Naive B cell (primary cell): Measurements from ENCODE around the gene C16orf89. TPM values are rescaled to one million over a fixed set of nuclear protein-coding genes. Genes with fewer than 3 reads are reported as not detected.
A peak's percentile ranks its signal among the peaks of the same experiment; 100 is the strongest.
"Not testable (repeated sequence)": the region's sequence is repeated elsewhere in the genome, so short reads cannot be mapped to it uniquely, and the experiment has no call there.

Source experiments
- ATAC-seq, 2 donors: fragments of 150-1000 bp; cut with Tn5 transposase; 2 replicates each; pipeline ENCODE4 v1.10.0; 2021; ENCODE audit warnings: low read depth in 2 of 2, mild to moderate bottlenecking in 2 of 2, moderate library complexity in 2 of 2
- DNase-seq: peaks from one replicate; pipeline ENCODE4 v3.0.0; 2022
- H3K27ac Mint-ChIP-seq, 6 donors: one replicate each; pipeline ENCODE4 v1.8.0; 2020 to 2022; ENCODE audit warnings: mild to moderate bottlenecking in 6 of 6, mixed read lengths in 6 of 6, moderate library complexity in 5 of 6, inconsistent platforms in 2 of 6
- H3K27me3 Mint-ChIP-seq, 3 donors: one replicate each; pipeline ENCODE4 v1.8.0; 2021 to 2022; ENCODE audit warnings: mixed read lengths in 3 of 3, mild to moderate bottlenecking in 1 of 3
- H3K36me3 Mint-ChIP-seq, 2 donors: one replicate each; pipeline ENCODE4 v1.8.0; 2020 to 2022; ENCODE audit warnings: mixed read lengths in 2 of 2, inconsistent platforms in 1 of 2, mild to moderate bottlenecking in 1 of 2
- H3K4me1 Mint-ChIP-seq, 3 donors: one replicate each; pipeline ENCODE4 v1.8.0; 2020 to 2022; ENCODE audit warnings: mixed read lengths in 3 of 3, inconsistent platforms in 1 of 3, mild to moderate bottlenecking in 1 of 3, moderate library complexity in 1 of 3
- H3K4me3 Mint-ChIP-seq, 8 donors: one replicate each; pipeline ENCODE4 v1.8.0; 2020 to 2022; ENCODE audit warnings: mild to moderate bottlenecking in 8 of 8, mixed read lengths in 8 of 8, moderate library complexity in 8 of 8, inconsistent platforms in 2 of 8
- H3K9me3 Mint-ChIP-seq, 7 donors: one replicate each; pipeline ENCODE4 v1.8.0; 2020 to 2022; ENCODE audit warnings: mixed read lengths in 7 of 7, mild to moderate bottlenecking in 5 of 7, inconsistent platforms in 2 of 7, moderate library complexity in 1 of 7
- polyA plus RNA-seq, 6 donors: library from polyadenylated mRNA; unstranded; fragments of 300-500 nt; fragmentation: Illumina TruSeq; gene quantifications; one replicate each; pipeline ENCODE4 v1.2.3, GENCODE V29; 2021; ENCODE audit warnings: low read depth in 6 of 6

Gene C16orf89
- polyA plus RNA-seq, 6 donors from 2014 or later = not detected

DNA sequence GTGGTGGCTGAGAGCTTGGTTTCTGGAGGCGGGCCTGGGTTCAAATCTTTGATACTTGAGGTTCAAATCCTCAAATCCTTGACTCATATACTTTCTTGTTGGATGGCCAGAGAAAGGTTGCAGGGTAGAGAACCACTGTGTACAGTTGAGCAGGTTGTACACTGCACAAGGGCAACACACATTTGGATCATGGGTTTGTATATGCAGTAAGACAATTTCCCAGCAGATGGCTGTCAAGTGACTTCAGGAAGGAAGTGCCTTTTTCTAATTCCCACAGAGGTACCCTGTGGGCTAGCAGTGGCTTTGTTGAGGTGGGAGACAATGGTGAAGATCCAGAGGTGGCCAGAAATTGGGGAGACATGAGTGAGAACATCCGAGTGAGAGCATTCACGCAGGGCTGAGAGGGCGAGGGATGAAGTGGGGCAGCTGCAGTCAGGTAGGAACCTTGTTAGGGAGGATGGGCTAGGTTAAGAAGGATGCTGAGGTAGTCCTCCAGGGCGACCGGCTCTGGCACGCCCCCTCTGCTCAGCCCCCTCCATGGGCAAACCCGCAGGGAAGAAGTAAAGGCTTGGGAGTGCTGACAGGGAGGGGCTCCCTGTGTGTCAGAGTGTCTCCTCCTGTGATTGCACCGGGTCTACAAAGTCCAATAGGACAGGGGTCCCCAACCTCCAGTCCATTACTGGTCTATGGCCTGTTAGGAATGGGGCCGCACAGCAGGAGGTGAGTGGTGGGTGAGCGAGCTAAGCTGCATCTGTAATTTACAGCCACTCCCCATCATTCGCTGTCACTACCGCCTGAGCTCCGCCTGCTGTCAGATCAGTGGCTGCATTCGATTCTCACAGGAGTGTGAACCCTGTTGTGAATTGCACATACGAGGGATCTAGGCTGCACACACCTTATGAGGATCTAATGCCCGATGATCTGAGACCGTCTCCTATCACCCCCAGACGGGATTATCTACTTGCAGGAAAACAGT lies 2.7 kb downstream of the C16orf89 start:
- DNase-seq (no peak), ATAC-seq (no peak)
- Mint-ChIP-seq H3K4me3 (no peak overlapping the region), H3K36me3 (no peaks in the 10 kb centered on the region), H3K27me3 (peaks cover 3 to 54% (median 18%) of the 10 kb centered on the region in 3 donors), H3K4me1 (no peaks in the 10 kb centered on the region), H3K9me3 (no peaks in the 10 kb centered on the region), H3K27ac (no peak overlapping the region)

DNA sequence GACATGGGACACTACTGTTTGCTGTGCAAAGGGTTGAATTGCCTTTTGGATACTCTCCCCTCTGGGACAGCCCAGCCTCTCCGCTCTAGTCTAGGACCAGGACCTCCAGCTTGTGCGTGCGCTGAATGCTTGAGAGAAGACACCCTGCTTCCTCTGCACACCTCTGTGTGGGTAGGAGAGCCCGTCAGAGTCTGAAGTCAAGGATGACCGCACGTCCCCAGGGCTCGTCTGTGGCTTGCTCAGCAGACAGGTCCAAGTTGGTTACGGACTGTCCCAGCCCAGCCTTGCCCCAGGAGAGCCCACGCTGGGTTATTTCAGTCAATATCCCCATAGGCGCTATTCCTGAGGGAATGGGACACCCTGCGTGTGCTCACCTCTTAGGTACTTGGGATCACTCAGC lies 3.7 kb downstream of the C16orf89 start:
- ATAC-seq (no peak), DNase-seq (no peak)
- H3K36me3 Mint-ChIP-seq = no peaks in the 10 kb centered on the region
- H3K27me3 Mint-ChIP-seq = peaks cover 3 to 51% (median 25%) of the 10 kb centered on the region in 3 donors
- H3K4me1 Mint-ChIP-seq = no peaks in the 10 kb centered on the region
- H3K27ac Mint-ChIP-seq = no peak overlapping the region
- H3K9me3 Mint-ChIP-seq = no peaks in the 10 kb centered on the region
- peak overlapping the region in 1 of 8 donors; percentile 5 for H3K4me3 Mint-ChIP-seq

DNA sequence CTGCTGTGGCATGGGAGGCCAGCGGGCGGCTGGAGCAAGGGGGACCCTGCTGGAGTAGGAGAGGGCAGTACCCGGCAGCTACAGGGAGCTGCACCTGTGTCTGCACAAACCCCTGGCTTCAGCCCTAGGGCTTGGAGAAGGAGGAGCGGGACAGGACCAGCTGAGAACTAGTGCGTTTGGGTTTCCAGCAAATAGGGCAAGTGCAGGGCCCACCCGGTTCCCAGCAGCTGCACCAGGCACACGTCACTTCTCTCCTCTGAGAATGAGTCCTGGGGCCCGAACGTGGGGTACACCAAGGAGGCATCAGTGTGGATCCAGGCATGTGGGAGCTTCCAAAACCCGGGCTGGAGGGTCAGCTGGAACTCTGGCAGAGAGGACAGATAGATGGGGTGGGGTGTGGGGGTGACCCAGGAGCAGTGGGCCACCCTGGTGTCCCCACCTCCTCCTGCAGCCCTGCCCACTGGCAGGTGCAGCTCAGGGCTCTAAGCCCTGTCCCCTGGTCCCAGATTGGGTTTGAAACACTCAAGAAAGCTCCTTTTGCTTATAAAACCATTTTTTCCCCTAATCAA lies 5.6 kb downstream of the C16orf89 start:
- no peaks in the 10 kb centered on the region for H3K4me1 Mint-ChIP-seq
- no peak for ATAC-seq
- H3K4me3 Mint-ChIP-seq = no peak overlapping the region
- DNase-seq = no peak
- H3K9me3 Mint-ChIP-seq = no peaks in the 10 kb centered on the region
- no peaks in the 10 kb centered on the region for H3K36me3 Mint-ChIP-seq
- peaks cover 3 to 48% (median 25%) of the 10 kb centered on the region in 3 donors for H3K27me3 Mint-ChIP-seq
- no peak overlapping the region for H3K27ac Mint-ChIP-seq

- Mint-ChIP-seq H3K27me3 (peaks cover 3 to 42% (median 24%) of the 10 kb centered on the region in 3 donors), H3K36me3 (no peaks in the 10 kb centered on the region), H3K27ac (no peak overlapping the region), H3K4me1 (no peaks in the 10 kb centered on the region), H3K4me3 (no peak overlapping the region), H3K9me3 (no peaks in the 10 kb centered on the region)
- no peak for ATAC-seq
- DNase-seq = no peak
These were observed 6.2 kb downstream of the C16orf89 start for GRCh38 chr16:5059386-5060072.

GRCh38 chr16:5058476-5058875 lies 7.3 kb downstream of the C16orf89 start:
- Mint-ChIP-seq H3K36me3 (no peaks in the 10 kb centered on the region), H3K4me3 (no peak overlapping the region), H3K4me1 (no peaks in the 10 kb centered on the region), H3K9me3 (no peaks in the 10 kb centered on the region), H3K27me3 (peaks cover 2 to 37% (median 19%) of the 10 kb centered on the region in 3 donors), H3K27ac (no peak overlapping the region)
- DNase-seq = no peak
- no peak for ATAC-seq

- peaks cover 0 to 2% (median under 1%) of the 10 kb centered on the region in 7 donors for H3K9me3 Mint-ChIP-seq
- H3K27me3 Mint-ChIP-seq = peaks cover 0 to 16% (median 8%) of the 10 kb centered on the region in 3 donors
- DNase-seq (peak; percentile 15), ATAC-seq (peak in 1 of 2 donors; percentile 65)
- no peaks in the 10 kb centered on the region for H3K4me1 Mint-ChIP-seq
- H3K4me3 Mint-ChIP-seq = no peak overlapping the region
- H3K36me3 Mint-ChIP-seq = no peaks in the 10 kb centered on the region
- no peak overlapping the region for H3K27ac Mint-ChIP-seq
These were observed 9.4 kb downstream of the C16orf89 start for GRCh38 chr16:5056352-5056751.

DNA sequence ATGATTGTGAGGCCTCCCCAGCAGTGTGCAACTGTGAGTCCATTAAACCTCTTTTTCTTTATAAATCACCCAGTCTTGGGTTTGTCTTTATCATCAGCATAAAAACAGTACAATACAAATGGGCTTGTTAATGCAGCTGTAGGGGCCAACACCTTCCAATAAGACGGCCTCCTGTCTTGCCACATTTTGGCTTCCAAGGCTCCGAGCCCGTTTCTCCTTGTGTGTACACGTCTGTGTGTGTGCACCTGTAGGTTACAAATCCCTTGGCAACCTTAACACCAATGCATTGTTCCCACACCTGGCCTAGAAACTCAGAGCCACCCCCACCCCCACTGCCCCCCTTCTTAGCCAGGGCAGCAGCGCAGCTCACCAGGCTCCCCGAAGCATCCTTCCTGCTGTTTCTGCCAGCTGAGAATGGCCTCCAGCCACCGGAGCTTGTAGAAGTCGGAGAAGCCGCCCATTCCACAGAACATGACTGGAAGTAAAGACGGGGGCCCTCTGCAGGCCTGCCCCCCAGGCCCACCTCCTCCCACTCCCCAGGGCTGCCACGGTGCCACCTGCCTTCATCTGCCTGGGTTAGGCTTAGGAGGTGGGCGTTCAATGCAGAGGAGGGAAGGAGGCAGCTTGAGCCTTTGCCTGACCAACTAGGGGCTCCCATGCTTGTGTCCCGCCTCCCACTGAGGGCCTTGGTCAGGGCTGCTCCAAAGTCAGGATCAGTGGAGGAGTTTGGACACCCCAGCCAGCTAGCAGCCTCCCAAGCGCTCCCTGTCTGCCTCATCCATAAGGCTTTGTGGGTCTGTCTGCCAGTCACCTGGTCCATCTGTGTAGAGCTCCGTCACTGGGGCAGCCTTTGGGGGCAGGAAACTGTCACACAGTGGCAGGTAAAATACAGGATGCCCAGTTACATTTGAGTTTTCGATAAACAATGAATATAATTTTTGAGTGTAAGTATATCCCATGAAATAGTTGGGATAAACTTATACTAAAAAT lies 10.6 kb downstream of the C16orf89 start:
- Mint-ChIP-seq H3K27ac (peak overlapping the region in 1 of 6 donors; percentile 24), H3K9me3 (peaks cover 0 to 13% (median 8%) of the 10 kb centered on the region in 7 donors), H3K27me3 (peaks cover 0 to 21% (median 8%) of the 10 kb centered on the region in 3 donors), H3K36me3 (peaks cover 6 to 8% of the 10 kb centered on the region in 2 donors), H3K4me3 (no peak overlapping the region), H3K4me1 (no peaks in the 10 kb centered on the region)
- ATAC-seq (no peak), DNase-seq (no peak)

DNA sequence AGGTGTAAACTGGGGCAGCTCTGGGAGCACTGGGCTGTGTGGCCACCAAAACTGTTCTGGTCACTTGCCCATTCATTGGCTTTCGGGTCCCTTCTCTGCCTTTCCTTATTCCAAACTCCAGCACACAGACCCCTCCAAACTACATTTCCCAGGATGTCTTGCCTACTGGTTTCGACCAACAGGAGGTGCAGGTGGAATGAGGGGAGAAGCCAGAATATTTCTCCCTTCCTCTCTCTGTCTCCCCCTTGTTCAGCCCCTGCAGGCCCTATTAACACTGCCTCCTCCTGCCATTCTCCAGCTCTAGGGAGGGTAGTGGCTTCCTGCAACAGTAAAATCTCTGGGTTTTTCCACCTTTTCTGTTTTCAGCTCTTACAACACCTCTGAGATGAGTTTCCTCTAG lies 18.8 kb downstream of the C16orf89 start:
- Mint-ChIP-seq H3K36me3 (peaks cover 13 to 30% of the 10 kb centered on the region in 2 donors), H3K27me3 (peaks cover 4 to 44% (median 5%) of the 10 kb centered on the region in 3 donors), H3K27ac (peak overlapping the region in 1 of 6 donors; percentile 33), H3K4me3 (no peak overlapping the region), H3K9me3 (peaks cover 5 to 29% (median 18%) of the 10 kb centered on the region in 7 donors), H3K4me1 (peaks cover 0 to 4% (median 0%) of the 10 kb centered on the region in 3 donors)
- DNase-seq = no peak
- ATAC-seq = no peak

- peaks cover 5 to 20% (median 13%) of the 10 kb centered on the region in 7 donors for H3K9me3 Mint-ChIP-seq
- no peak overlapping the region for H3K4me3 Mint-ChIP-seq
- peaks cover 11 to 26% of the 10 kb centered on the region in 2 donors for H3K36me3 Mint-ChIP-seq
- DNase-seq (no peak), ATAC-seq (no peak)
- H3K27ac Mint-ChIP-seq = no peak overlapping the region
- peaks cover 0 to 4% (median 0%) of the 10 kb centered on the region in 3 donors for H3K4me1 Mint-ChIP-seq
- peaks cover 4 to 46% (median 15%) of the 10 kb centered on the region in 3 donors for H3K27me3 Mint-ChIP-seq
These were observed 20.1 kb downstream of the C16orf89 start for GRCh38 chr16:5045499-5046115.

GRCh38 chr16:5044581-5044980 lies 21.2 kb downstream of the C16orf89 start:
- H3K27me3 Mint-ChIP-seq = peaks cover 4 to 40% (median 15%) of the 10 kb centered on the region in 3 donors
- not testable (repeated sequence) for H3K27ac Mint-ChIP-seq, ATAC-seq, H3K4me1 Mint-ChIP-seq, DNase-seq, H3K4me3 Mint-ChIP-seq
- peaks cover 5 to 10% (median 6%) of the 10 kb centered on the region in 7 donors for H3K9me3 Mint-ChIP-seq
- H3K36me3 Mint-ChIP-seq = peaks cover 7 to 21% of the 10 kb centered on the region in 2 donors

GRCh38 chr16:5044011-5044540 lies 21.7 kb downstream of the C16orf89 start:
- Mint-ChIP-seq H3K9me3 (peaks cover 3 to 8% (median 6%) of the 10 kb centered on the region in 7 donors), H3K36me3 (peaks cover 7 to 16% of the 10 kb centered on the region in 2 donors), H3K4me1 (peaks cover 0 to 4% (median 0%) of the 10 kb centered on the region in 3 donors), H3K4me3 (no peak overlapping the region), H3K27ac (no peak overlapping the region), H3K27me3 (peaks cover 4 to 39% (median 15%) of the 10 kb centered on the region in 3 donors)
- ATAC-seq (no peak), DNase-seq (no peak)
